Measurements from ENCODE around the gene CASTOR1.

Gene CASTOR1

DNA sequence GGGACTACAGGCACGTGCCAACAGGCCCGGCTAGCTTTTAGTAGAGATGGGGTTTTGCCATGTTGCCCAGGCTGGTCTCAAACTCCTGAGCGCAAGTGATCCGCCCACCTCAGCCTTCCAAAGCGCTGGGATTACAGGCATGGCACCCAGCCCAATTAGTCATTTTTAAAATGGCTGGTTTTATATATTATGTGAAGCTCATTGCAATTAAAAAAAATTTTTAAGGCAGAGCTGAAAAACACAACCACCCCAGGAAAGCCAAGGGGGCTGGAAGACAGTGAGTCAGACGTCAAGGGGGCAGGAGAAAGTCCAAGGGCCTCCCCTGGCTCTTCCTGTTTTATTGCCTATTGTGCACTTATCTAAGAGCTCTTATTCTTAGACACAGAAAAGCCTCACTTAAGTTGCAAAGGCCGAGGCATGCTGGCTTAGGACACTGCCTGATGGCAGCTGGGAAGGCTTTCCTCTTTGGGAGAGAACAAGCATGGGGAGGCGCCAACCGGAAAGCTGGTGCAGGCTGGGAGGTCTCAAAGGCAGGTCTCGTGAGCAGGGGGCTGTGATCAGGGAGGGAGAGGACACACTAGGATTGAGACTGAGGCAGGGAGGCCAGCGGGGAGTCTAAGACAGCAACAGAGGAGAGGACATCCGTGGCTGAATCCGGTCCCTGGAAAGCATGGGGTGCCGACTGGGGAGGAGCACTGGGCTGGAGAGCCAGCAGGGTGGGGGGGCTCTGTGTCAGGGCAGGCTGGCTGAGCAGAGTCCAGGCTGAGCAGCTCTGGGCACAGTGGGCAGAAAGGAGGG, 11.6 kb downstream of the CASTOR1 start:
- TF ChIP-seq, protein P1, sequence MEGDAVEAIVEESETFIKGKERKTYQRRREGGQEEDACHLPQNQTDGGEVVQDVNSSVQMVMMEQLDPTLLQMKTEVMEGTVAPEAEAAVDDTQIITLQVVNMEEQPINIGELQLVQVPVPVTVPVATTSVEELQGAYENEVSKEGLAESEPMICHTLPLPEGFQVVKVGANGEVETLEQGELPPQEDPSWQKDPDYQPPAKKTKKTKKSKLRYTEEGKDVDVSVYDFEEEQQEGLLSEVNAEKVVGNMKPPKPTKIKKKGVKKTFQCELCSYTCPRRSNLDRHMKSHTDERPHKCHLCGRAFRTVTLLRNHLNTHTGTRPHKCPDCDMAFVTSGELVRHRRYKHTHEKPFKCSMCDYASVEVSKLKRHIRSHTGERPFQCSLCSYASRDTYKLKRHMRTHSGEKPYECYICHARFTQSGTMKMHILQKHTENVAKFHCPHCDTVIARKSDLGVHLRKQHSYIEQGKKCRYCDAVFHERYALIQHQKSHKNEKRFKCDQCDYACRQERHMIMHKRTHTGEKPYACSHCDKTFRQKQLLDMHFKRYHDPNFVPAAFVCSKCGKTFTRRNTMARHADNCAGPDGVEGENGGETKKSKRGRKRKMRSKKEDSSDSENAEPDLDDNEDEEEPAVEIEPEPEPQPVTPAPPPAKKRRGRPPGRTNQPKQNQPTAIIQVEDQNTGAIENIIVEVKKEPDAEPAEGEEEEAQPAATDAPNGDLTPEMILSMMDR (IDR thresholded peaks at IDR 0.05), result no peak

GRCh38 chr22:30276039-30276438, 13.3 kb downstream of the CASTOR1 start:
- TF ChIP-seq, protein P1 (IDR thresholded peaks at IDR 0.05), result no peak

DNA sequence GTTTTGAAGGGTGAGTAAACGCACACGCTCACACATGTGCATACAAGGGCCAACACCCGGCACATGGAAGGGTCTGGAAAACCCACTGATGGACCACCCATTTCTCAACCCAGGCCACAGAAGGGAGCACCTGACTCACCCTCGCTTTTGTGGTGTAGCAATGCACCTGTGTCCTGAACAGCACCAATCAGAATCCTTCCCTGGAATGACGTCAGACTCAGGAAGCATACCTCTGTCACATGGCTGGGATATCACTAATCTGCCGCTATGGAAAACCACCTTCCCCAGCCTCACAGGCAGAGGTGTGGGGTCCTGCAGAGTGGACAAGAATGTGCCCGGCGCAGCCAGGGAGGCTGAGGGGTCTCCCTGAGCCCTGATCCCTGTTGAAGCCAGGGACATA, 13.7 kb downstream of the CASTOR1 start:
- TF ChIP-seq, protein P1 (IDR thresholded peaks at IDR 0.05), result no peak

DNA sequence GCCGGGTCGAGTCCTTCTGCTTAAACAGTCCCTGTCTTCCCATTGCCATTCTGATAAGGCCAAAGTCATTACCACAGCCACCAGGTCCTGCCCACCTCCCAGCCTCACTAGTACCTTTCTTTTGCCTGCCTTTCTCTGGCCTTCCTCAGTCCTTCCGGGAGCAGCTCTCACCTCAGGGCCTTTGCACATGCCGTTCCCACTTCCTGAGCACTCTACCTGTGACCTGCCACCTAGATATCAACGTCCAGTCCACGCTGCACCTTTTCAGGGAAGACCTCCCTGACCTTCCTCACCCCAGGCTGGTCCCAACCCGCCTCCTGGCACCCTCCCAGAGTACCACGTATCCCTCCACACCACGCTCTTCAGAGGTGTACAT, 14.9 kb downstream of the CASTOR1 start:
- TF ChIP-seq, protein P1 (IDR thresholded peaks at IDR 0.05), result no peak

- TF ChIP-seq, protein P1 (IDR thresholded peaks at IDR 0.05), result no peak
Observed at GRCh38 chr22:30273711-30274436, 15.4 kb downstream of the CASTOR1 start.

DNA sequence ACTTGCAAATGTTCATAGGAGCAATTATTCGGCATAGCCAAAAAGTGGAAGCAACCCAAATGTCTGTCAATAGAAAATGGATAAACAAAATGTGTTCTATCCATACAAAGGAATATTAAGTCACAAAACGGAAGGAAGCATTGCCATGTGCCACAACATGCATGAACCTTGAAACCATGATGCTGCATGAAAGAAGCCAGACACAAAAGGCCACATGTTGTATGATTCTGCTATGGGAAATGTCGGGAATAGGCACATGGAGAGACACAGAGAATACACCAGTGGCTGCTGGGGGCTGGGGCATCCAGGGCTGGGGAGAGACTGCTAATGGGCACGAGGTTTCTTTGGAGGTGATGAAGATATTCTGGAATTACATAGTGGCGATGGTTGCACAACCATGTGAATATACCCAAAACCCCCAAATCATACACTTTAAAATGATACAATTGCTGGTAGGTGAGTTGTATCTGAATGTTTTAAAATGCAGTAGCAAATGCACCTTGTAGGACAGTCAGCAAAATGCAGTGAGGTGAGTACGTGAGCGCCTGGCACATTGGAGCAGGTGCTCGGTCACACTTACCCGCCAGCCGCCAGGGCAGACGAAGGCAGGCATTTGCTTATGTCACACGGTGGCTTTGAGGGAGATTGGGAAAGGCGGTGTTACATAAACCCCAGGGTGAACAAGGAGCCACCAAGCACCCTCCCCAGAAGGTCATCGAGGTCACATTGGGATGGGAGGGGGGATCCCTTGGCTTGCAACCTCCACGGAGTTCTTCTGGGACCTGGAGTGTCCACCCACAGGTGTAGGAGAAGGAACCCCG, 16.3 kb downstream of the CASTOR1 start:
- TF ChIP-seq, protein P1 (IDR thresholded peaks at IDR 0.05), result no peak

DNA sequence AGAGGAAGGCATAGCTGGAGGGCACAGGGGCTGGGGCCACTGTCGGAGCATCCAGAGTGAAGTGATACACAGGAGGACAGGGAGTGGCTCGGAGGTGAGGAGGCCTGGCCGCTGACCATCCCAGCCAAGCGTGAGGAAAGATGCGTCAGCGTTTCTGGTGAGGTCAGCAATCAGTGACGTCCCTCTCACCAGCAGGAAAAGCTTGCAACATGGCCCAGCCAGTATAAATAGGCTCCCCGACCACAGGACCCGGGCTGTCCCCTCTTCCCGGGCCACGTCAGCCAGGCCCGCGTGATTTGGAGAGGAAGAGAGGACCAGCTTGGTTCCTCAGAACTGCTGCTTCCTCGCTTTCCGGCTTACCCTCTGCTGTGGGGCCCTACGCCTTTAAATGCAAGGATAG, 18.5 kb downstream of the CASTOR1 start:
- TF ChIP-seq, protein P1 (IDR thresholded peaks at IDR 0.05), result no peak

Data from LNCAP (cell line).